Chondrocyte (in vitro differentiated cells): ENCODE data around the gene BCL2L15. TPM values are rescaled to one million over a fixed set of nuclear protein-coding genes. Genes with fewer than 3 reads are reported as not detected.

Source experiments
- DNase-seq: peaks from one replicate; pipeline ENCODE4 v3.0.0; 2021; ENCODE audit warnings: mixed read lengths, low spot score
- H3K27ac Mint-ChIP-seq: one replicate; pipeline ENCODE4 v1.8.0; 2021; ENCODE audit warnings: mild to moderate bottlenecking, moderate library complexity, mixed read lengths; ENCODE audit not compliant: unreplicated experiment
- H3K27me3 Mint-ChIP-seq: 2 replicates; pipeline ENCODE4 v1.8.0; 2021; ENCODE audit warnings: low read depth, mixed read lengths
- H3K36me3 Mint-ChIP-seq: 2 replicates; pipeline ENCODE4 v1.8.0; 2021; ENCODE audit warnings: low read depth, mixed read lengths
- H3K4me1 Mint-ChIP-seq: 2 replicates; pipeline ENCODE4 v1.8.0; 2021; ENCODE audit warnings: low read depth, mild to moderate bottlenecking, mixed read lengths
- H3K4me3 Mint-ChIP-seq: one replicate; pipeline ENCODE4 v1.8.0; 2021; ENCODE audit warnings: mild to moderate bottlenecking, moderate library complexity, mixed read lengths; ENCODE audit not compliant: unreplicated experiment
- H3K9me3 Mint-ChIP-seq: 2 replicates; pipeline ENCODE4 v1.8.0; 2021; ENCODE audit warnings: low read depth, mixed read lengths
- CTCF ChIP-seq: fragments of 200-600 bp; sonication (generic); IDR thresholded peaks from 2 replicates; pipeline ENCODE4 v1.5.0; 2021; ENCODE audit warnings: antibody characterized with exemption, mild to moderate bottlenecking, moderate library complexity
- total RNA-seq: library from RNA; stranded (reverse); gene quantifications from 3 replicates; pipeline ENCODE4 v1.2.1, GENCODE V29; 2021

The BCL2L15 gene
- total RNA-seq, 1 donor from 2014 or later: 0.17 TPM

- H3K4me3 Mint-ChIP-seq: no peak overlapping the region
- DNase-seq: no peak
- TF ChIP-seq CTCF: no peak
- no peak overlapping the region for H3K27ac Mint-ChIP-seq
- peaks cover 11% of the 10 kb centered on the region for H3K4me1 Mint-ChIP-seq
- no peaks in the 10 kb centered on the region for H3K27me3 Mint-ChIP-seq
- peaks cover 1% of the 10 kb centered on the region for H3K36me3 Mint-ChIP-seq
- no peaks in the 10 kb centered on the region for H3K9me3 Mint-ChIP-seq
These were observed 29.6 kb upstream of the BCL2L15 start for GRCh38 chr1:113916974-113917373.

- no peak for DNase-seq
- Mint-ChIP-seq H3K9me3 (no peaks in the 10 kb centered on the region), H3K27ac (no peak overlapping the region), H3K4me1 (peaks cover 11% of the 10 kb centered on the region), H3K36me3 (peaks cover 13% of the 10 kb centered on the region), H3K27me3 (no peaks in the 10 kb centered on the region), H3K4me3 (no peak overlapping the region)
- TF ChIP-seq CTCF: no peak
These were observed 26.7 kb upstream of the BCL2L15 start for GRCh38 chr1:113913887-113914664.

- H3K36me3 Mint-ChIP-seq: peaks cover 13% of the 10 kb centered on the region
- H3K4me1 Mint-ChIP-seq: peaks cover 11% of the 10 kb centered on the region
- no peaks in the 10 kb centered on the region for H3K9me3 Mint-ChIP-seq
- H3K27ac Mint-ChIP-seq: peak overlapping the region; percentile 69
- no peak for TF ChIP-seq CTCF
- no peaks in the 10 kb centered on the region for H3K27me3 Mint-ChIP-seq
- no peak overlapping the region for H3K4me3 Mint-ChIP-seq
- no peak for DNase-seq
These were observed 25.9 kb upstream of the BCL2L15 start for GRCh38 chr1:113913312-113913668.

GRCh38 chr1:113912594-113913311, 25.4 kb upstream of the BCL2L15 start:
- Mint-ChIP-seq H3K4me1 (peaks cover 11% of the 10 kb centered on the region), H3K27ac (peak overlapping the region; percentile 69), H3K4me3 (no peak overlapping the region), H3K27me3 (no peaks in the 10 kb centered on the region), H3K9me3 (no peaks in the 10 kb centered on the region), H3K36me3 (peaks cover 13% of the 10 kb centered on the region)
- DNase-seq: no peak
- no peak for TF ChIP-seq CTCF

GRCh38 chr1:113905435-113905861, 18.1 kb upstream of the BCL2L15 start:
- H3K36me3 Mint-ChIP-seq: peaks cover 6% of the 10 kb centered on the region
- no peak for DNase-seq
- no peaks in the 10 kb centered on the region for H3K9me3 Mint-ChIP-seq
- no peaks in the 10 kb centered on the region for H3K27me3 Mint-ChIP-seq
- peak overlapping the region; percentile 96 for H3K4me3 Mint-ChIP-seq
- H3K27ac Mint-ChIP-seq: peak overlapping the region; percentile 91
- TF ChIP-seq CTCF: no peak
- peaks cover 34% of the 10 kb centered on the region for H3K4me1 Mint-ChIP-seq
